Astrocyte of the hippocampus (primary cell): Measurements from ENCODE around the gene RAD9A.
A peak's percentile ranks its signal among the peaks of the same experiment; 100 is the strongest.

Experiments used
- DNase-seq: peaks from one replicate; pipeline ENCODE4 v3.0.0; 2011; ENCODE audit warnings: low read depth, low spot score

Gene RAD9A

DNA sequence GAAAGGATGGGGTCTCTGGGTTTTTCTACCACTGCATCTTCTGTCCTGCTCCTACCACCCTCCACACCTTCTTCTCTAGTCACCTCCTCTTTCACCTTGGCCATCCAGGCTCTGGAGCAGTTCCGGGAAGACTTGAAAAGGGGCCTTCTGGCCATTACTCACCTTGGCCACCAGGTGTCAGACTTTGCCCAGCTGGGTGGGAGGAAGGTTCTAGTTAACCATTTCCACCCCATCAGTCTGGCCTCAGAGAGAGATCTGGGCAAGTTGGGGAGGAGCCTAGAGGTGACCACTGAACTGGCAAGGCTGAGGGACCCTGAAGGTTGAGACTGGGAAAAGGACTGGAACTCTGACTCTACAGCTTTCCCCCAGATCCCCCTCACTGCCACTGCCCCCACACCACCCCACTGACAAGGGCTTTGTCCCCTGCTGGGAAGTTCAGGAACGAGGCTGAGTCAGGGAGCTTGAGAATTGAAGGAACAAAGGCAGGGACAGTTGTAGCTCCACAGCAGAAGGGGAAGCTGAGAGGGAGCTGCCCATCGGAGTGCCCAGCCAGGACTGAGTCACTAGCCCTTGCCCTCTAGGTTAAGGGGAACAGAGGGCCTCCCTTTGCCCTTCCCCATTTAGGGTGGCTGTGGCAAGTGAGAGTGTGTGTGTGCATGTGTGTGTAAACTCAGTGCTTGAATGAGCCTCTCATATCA is 34.8 kb upstream of the RAD9A start:
- DNase-seq = peak; percentile 91

DNA sequence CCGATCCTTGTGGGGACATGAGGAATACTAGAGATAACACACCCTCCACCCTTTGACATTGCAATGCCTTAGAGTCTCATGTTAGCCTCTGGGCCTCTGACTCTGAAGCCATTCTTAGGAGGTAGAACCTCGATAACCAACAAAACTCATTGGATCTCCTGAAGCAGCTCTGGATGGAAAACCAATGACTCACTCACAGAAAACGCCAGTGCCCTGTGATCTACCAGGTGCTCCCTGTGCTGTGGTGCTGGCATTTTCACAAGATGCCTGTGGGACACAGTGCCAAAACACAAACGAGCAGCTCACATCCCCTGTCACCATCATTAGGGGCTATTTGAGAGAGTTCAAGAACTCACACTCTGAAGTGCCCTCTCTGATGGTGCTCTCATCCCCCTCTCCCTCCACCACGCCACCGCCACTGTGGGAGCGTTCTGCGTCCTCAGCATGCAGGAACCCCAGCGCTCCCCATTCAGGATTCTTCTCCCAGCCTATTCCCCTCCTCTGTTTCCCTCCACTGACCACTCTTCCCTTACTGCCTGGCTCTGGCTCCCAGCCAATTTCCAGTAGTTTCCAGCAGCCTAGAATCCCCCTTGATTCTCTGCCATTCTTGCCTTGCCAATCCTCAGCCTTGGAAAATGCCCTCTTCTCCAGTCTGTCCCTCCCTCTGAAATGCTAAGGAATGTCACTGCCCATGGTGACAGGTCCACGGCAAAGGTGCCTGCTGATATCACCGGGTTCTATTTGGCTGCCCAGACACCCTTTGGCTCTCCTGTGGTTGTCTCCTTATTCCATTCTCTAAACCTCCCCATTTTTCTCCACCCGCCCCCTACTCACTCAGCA is 33.7 kb upstream of the RAD9A start:
- DNase-seq = peak; percentile 87

DNA sequence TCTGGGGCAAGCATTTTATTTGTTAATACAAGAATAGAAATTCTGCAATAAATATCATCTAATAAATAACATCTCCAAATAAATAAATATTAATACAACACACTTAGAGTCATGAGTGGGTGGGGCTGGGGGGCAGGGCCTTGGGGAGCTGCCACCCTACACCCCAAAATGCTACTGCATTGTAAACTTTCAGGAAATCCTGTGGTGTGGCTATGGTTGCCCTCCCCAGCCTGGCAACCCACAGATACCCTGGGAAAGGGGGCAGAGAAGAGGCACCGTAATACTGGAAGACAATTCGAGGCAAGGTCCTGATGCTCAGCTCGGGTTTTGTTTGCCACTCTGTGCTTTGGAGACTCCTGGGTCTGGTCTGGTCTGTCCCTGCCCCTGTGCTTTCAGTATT is 27.6 kb upstream of the RAD9A start:
- DNase-seq = no peak

DNA sequence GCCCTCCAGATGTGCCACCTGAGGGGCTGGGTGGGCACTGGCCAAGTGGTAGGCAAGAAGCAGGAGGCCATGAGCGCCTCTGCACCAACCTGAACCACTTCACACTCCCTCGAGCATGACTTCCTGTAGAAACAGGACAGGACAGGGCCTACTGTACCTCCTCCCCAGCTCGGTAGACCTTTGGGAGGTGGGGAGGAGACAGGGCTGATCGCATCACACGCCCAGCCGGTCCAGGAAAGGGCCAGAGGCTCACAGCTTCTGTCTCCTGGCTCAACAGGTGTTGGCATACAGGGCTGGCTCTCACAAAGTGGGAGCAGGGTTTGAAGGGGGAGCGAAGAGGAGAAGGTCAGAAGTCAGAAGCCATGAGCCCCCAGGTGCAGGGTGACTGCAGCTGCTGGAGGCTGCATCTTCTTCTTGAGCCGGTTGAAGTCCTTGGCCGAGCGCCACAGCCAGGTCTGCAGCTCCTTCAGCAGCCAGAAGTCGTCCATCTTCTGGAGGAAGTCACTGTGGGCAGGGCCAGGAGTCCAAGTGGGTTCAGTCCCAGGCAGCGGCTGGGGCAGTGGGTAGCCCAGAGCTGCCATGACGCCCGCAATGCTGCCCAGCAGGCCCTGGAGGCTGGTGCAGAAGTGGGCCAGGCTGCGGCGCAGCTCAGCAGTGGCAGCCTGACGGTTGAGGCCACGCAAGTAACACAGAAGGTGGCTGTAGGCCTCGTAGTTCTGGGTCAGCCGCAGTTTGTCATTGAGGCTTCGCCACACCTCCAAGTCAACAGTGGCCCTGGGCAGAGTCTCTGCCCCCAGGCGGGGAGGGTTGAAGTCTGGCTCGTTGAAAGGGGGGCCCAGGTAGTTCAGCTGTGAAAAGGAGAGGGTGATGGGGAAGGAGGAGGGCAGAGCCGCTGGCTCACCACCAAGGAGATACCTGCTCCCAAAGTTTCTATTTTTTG is 26.7 kb upstream of the RAD9A start:
- DNase-seq = no peak

DNA sequence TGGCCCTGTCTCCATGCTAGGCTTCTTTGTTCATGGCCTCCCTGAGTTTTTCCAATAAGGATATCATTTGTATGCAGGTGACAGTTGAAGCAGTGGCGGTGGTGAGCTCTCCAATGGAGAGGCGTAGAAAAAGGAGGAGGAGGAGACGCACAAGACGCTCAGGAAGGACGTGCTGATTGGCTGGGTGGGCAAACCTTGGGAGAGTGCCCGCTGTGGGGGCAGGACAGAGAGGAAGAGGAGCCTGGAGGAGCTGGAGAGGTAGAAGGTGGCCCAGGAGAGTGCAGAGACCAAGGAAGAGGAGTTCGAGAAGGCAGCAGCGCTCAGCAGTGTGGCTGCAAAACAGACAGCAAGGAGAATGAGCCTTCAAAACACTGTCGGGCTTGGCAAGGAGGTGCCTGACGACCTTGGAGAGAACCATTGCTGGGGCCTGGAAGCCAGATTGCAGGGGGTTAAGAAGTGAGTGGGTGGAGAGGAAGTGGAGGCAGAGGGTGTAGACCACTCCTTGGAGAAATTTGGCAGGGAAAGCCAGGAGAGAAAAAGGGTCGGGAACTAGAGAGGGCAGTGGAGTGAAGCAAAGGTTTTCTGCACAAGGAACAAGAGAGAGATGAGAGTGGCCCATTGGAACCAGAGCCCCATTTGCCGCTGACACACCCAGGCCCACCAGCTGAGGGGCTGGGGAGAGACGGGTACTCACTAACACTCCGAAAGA is 25.9 kb upstream of the RAD9A start:
- no peak for DNase-seq

DNA sequence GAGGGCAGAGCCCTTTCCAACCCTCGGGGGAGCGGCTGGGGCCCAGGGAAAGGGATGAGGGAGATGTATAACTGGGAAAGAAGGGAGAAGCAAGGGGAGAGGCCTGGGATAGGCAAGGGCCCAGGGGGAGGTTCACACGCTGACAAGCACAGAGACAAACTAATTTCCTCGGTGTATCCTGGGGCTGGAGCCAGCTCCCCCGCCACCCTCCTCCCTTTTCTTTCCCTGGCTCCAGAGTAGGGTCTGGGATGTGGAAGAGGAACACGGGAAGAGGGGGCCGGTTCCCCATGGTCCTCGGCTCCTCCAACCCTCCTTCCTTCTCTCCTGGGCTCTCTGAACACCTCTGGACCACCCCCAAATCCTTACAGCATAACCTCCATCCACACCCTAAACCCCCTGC is 25.2 kb upstream of the RAD9A start:
- DNase-seq = no peak

DNA sequence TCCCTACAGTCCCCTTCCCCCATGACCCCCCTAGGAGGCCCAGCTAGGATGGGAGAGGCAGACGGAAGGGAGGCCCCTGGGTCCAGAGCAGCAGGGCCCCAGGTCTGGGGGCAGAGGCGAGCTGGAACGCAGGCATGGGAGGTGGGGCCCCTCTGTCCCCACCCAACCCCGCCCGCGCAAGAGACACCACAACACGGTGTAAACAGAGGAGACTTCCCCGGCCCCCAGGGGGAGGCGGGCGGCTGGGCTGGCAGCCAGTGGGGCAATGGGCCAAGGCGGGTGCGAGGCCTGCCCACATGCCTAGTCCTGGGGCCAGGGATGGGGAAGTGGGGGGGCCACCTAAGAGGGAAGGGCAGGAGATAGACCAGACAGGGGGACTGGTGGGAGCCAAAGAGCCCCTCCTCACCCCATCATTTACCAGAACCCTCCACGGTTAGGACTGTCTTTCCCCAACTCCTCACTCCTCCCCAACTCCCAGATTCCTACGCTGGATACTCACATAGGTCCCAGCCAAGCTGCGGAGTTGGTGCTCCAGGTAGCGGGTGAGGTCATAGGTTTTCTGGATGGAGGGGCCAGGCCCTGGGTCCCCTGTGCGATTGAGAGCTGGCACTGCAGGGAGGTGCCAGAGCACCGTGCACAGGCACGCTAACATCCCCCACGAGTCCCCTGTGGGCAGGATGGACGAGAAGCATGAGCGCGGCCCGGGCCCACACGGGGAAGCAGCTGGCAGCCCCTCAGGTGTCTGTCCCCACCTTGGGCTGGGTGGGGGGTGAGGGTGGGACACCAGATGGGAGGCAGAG is 24.6 kb upstream of the RAD9A start:
- no peak for DNase-seq

DNA sequence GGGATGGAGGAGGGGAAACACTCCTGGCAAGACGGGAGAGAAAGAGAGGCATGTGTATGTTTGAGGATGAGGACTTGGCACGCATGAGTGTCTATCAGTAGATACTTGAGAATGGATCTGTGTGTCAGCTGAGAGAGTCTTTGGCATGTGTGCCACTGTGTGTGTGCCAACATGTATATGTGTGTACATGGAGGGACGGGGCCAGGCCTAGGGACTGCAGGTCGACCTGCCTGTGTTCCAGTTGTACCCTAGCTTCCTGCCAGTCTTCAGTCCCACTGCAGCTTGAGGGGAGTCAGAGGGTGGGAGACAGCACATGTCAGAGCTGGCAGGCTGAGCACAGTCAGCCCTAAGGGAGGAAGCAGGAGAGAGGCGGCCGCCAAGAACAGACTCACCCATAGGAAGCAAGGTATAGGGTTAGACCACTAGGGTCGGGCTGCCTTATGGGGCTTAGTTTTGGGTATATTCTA is 24.0 kb upstream of the RAD9A start:
- DNase-seq = no peak

DNA sequence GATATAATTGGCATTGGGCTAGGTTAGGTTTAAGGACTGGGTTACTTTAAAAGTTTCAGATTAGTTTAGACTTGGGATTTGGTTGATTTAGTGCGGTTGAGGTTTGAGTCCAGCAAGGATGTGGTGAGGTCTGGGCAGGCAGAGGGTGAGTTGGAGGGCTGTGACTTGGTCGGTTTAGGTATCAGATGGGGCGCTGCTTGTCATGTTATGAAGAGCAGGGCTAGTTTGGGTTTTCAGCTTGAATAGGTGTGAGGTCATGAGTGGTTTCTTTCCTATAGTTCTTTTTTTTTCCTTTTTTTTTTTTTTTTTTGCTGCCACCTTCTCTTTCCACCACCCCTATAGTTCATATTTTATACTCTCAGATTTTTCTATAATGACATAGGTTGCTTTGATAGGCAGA is 23.2 kb upstream of the RAD9A start:
- DNase-seq = no peak

DNA sequence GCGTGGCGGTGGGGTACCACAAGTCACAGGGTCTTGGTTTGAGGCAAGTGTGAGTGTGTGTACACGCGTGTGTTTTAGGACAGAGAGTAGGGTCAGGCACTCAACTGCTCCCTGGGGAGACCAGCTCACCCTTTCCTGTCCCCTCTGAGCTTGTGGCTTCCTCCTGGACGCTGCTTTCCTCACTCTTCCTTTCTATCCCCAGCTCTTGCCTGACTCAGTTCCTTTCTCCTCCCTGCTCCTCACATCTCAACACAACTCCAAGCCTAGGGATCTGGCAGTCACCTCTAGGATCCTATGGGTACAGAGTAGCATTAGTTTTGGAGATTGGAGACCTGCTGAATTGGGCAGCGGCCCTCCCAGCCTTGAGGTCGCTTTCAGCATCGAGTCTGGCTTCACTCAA is 22.5 kb upstream of the RAD9A start:
- DNase-seq = no peak

DNA sequence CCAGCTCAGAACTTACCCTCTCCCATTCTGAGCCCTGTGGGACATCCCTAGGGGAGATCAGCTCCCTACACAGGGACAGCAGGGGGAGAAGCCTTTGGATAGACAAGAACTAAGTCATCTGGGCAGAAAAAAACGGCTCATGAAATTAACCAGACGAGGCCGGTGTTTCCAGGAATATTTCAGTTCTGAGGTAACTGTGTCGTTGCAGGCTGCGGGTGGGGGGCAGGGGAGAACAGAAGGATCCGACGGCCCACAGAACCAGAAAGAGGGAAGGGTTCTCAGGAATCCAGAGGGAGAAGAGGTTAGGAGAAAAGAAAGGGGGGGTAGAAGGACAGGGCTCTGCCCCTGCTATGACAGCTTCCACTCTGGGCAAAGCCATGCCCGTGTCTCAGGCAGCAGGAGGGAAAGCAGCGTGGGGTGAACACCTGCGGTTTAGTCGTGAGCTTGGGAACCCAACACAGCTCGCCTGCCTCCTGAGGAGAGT is 21.9 kb upstream of the RAD9A start:
- peak; percentile 63 for DNase-seq

DNA sequence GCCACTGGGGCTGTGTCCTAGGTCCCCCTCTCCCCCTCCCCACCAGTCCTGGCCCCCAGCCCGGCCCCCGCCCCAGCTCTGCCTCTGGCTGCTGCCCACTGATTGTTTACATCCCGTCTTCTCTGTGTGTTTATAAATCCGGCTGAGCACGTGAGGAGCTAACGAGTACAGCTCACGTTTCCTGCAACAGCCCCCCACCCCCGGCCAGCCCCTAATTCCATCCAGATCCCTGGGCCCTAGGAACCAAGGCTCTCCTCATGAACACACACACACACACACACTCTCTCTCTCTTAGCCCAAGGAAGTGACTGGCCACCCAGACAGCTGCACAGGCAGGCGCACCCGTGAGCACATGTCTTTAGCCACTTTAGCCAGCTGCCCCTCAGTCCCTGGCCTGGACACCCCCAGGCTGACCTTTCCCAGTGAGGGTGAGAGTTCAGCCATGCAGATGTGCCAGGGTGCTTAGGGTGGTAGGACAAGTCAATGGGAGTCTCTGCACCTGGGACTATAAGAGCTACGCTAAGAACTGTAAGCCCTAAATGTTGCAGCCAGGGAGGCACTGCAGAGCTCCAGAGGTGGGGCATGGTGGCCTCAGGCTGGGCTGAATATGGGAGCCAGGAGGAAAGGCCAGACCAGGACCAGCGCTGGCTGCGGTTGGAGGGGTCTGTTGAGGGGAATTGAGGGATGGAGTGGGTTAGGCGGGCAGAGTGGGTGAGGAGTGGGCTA is 21.3 kb upstream of the RAD9A start:
- DNase-seq = no peak

DNA sequence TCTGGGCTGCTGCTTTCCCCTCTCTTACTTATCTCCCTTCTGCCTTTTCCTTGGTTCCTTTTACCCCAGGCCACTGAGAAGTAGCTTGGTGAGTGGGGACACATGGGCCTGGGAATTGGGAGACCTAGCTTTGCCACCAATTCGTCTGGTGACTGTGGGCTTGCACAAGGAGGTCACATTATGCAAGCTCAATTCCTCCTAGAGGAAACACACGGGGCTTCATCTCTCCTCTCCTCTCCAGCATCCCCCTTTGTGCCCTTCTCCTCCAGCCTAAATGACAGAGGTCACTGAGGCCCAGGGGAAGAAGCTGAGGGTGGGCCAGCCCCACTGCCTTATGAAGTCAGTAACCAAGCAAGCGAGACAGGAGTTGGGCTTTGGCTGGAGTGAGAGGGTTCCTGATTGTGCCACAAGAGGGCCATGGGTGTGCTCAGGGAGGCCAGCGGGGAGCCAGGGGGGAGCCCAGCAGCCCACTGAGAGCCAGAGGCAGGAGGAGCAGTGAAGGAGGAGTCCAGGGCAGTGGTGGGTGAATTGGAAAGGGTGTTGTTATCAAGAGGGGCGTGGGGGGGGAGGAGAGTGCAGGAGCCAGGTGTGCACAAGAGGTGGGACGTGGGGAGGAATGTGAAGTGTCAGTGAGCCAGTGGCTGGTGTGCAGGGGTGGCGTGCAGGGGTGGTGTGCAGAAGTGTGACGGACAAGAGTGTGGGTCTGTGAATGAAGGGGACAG is 20.4 kb upstream of the RAD9A start:
- DNase-seq = peak; percentile 73

DNA sequence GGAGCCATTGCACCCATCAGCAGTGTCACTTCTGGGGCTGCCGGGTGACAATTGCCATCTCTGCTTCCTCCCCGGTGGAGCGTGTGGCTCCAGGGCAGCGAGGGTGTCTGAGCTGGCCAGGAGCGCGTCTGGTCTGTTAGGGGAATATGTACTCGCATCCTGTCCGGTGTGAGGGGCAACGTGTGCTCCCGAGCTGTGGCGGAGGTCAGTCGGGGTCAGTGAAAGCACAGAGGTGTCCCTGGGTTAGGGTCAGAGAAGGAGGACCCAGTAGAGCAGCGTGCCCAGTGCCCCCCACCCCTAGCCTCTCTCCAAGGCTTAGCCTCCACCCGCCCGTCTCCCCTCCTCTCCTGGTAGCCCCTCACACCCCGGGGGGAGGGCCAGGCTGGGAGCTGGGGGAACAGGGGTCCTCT is 19.9 kb upstream of the RAD9A start:
- DNase-seq = no peak

DNA sequence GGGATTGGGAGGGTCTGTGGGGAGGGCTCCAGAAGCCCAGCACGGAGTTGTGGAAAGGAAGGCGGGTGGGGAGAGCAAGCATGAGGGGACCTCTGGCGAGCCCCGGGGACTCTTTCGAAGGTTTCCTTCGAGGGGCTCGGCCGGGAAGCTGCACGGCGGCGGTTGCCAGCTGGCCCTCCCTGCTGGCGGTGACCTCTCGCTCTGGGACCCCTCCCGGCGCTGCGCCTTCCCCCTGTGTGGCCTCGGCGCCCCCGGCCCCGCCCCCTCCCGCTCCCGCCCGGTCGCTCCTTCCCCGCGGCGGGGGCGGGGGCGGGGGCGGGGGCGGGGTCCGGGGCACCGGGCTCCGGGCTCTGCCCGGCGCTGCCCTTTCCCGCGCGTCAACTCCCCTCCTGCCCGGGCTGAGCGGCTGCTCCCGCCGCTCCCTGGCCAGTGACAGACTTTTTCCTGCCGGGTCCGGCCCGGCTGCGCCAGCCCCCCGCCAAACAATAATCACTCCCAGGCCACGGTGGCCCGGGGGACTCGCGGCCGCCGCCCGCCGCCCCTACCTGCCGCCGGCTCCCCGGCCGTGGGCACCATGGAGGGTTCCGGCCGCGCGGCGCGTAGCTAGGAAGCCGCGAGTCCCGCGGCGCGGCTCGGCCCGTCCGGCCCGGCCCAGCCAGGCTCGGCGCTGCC is 19.3 kb upstream of the RAD9A start:
- DNase-seq = no peak

DNA sequence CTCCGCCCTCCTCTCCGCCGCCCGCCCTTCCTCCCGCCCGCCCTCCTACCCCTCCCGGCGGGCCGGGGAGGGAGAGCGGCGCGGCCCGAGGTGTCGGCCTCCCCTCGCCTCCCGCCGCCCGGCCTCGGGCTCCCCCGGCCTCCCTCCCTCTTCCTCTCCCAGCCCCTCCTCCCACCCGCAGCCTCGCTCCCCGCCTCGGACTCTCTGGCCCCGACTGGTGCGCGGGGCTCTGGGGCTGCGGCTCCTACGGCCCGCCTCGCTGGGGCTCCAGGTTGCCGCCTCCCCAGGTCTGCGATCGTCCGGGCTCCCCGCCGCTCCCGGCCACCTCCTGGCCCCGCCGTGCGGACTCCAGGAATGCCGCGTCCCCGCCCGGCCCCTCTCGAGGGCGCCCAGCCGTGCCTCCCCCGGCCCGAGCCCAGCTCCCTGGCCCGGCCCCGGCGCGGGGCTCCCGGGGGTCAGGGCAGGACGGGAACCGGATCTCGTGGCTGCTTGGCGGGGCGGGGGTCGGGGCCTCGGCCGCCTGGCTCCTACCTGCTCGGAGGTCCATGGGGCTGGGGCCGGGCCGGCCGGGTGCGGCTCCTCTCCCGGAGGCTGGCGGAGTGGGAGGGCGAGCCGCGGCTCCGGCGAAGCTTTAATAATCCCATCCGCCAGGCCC is 18.7 kb upstream of the RAD9A start, which contains the start of gene CLCF1:
TSS of gene CLCF1 (minus strand) at position 606 of the 655 bp plus-strand sequence. CDS start at position 547, 59 bp downstream.
- DNase-seq = peak; percentile 82

DNA sequence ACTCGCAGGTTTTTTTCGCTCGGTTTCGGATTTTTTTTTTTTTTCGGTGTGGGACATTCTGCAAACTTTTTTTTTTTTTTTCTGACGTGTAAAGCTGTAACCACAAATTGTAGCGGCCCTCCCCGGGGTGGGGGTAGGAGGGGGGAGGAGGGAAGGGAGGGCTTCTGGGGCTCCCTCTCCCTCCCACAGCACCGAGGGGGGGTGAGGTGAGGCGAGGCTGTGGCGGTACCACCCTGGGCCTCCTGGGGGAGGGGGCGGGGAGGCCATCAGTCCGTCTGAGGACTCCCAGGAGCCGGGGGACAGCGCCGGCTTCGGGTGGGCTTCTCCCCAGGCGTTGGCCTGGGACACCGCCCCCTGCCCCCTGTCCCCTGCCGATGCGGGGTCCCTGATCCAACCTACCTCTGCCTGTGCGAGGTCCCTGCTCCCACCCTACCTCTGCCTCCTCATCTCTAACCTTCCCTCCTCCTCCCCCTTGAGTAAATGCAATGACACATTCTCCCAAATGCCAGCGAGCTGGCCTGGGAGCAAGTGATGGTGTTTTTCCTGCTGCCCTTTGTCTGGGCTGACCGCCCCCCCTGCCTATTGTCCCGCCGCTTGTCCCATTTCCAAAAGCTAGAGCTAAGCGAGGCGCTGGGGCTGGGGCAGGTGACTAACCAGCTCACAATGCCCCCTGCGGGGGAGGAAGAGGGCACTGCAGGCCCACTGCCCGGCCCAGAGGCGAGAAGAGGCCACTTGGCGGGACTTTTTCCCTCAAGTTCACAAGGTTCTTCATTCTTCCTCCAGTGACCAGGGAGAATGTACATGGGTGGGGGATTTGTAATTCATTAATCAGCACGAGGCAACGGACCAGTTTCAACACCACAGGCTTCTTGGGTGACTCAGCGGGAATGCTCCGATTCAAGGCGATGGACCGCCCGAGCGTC is 17.9 kb upstream of the RAD9A start:
- DNase-seq = peak; percentile 98
